CD14-positive monocyte (primary cell): ENCODE results near the gene PAX6. TPM values are rescaled to one million over a fixed set of nuclear protein-coding genes. Genes with fewer than 3 reads are reported as not detected.

ENCODE experiments used
- DNase-seq, 3 donors: peaks; one replicate each; pipeline ENCODE4 v3.0.0-alpha.2; 2011 to 2022
- H2AFZ ChIP-seq: 2 replicates; pipeline ENCODE4 v1.6.0; 2012; ENCODE audit warnings: mild to moderate bottlenecking, low read depth, low read length, inconsistent platforms; ENCODE audit not compliant: insufficient read depth, poor library complexity, severe bottlenecking
- H3K27ac ChIP-seq, 2 donors: 1 replicate in 1 of 2; 2 replicates in 1 of 2; pipeline ENCODE4 v1.5.1; 2012 to 2013; ENCODE audit warnings: low read length in 2 of 2, control low read depth in 1 of 2, inconsistent platforms in 1 of 2, low read depth in 1 of 2, mild to moderate bottlenecking in 1 of 2
- H3K27me3 ChIP-seq, 2 donors: one replicate each; pipeline versions ENCODE4 v1.6.0 to v1.6.1; 2011 to 2013; ENCODE audit warnings: low read length in 2 of 2; ENCODE audit not compliant: control insufficient read depth in 2 of 2, insufficient read depth in 2 of 2
- H3K36me3 ChIP-seq, 2 donors: replicated peaks in 1 of 2; 1 replicate in 1 of 2; 2 replicates in 1 of 2; pipeline versions ENCODE4 v1.5.1 to v1.6.1; 2012 to 2013; ENCODE audit warnings: low read length in 2 of 2, control low read depth in 1 of 2, inconsistent platforms in 1 of 2, mild to moderate bottlenecking in 1 of 2; ENCODE audit not compliant: insufficient read depth in 2 of 2, control insufficient read depth in 1 of 2
- H3K4me1 ChIP-seq, 2 donors: 1 replicate in 1 of 2; 2 replicates in 1 of 2; pipeline versions ENCODE4 v1.5.1 to v1.6.1; 2012 to 2013; ENCODE audit warnings: low read length in 2 of 2, control low read depth in 1 of 2, inconsistent platforms in 1 of 2, mild to moderate bottlenecking in 1 of 2, moderate library complexity in 1 of 2; ENCODE audit not compliant: insufficient read depth in 2 of 2, control insufficient read depth in 1 of 2
- H3K4me2 ChIP-seq: replicated peaks from 2 replicates; pipeline ENCODE3; 2012; ENCODE audit warnings: low read length, moderate library complexity, mild to moderate bottlenecking; ENCODE audit not compliant: poor library complexity, severe bottlenecking; ENCODE audit errors: extremely low read depth
- H3K4me3 ChIP-seq, 3 experiments: fragments of 200-600 bp in 1 of 3; sonication (generic) in 1 of 3; replicated peaks in 1 of 3; 1 replicate in 2 of 3; 2 replicates in 1 of 3; pipeline ENCODE4 v1.5.1; 2011 to 2013; ENCODE audit warnings: low read length in 3 of 3, mild to moderate bottlenecking in 3 of 3, control low read depth in 2 of 3, low read depth in 2 of 3, inconsistent platforms in 1 of 3, moderate library complexity in 1 of 3
- H3K79me2 ChIP-seq: 2 replicates; pipeline ENCODE4 v1.6.0; 2012; ENCODE audit warnings: mild to moderate bottlenecking, control low read depth, inconsistent platforms, low read length, moderate library complexity; ENCODE audit not compliant: insufficient read depth
- H3K9ac ChIP-seq: 2 replicates; pipeline ENCODE4 v1.6.0; 2017; ENCODE audit warnings: low read length, mild to moderate bottlenecking; ENCODE audit not compliant: insufficient read depth, poor library complexity, severe bottlenecking
- H3K9me3 ChIP-seq, 2 donors: replicated peaks in 1 of 2; 1 replicate in 1 of 2; 2 replicates in 1 of 2; pipeline versions ENCODE4 v1.5.1 to v1.6.1; 2012 to 2013; ENCODE audit warnings: low read length in 2 of 2, control low read depth in 1 of 2; ENCODE audit not compliant: control insufficient read depth in 1 of 2, insufficient read depth in 1 of 2
- H4K20me1 ChIP-seq: 2 replicates; pipeline ENCODE4 v1.6.0; 2012; ENCODE audit warnings: mild to moderate bottlenecking, low read length, control low read depth, moderate library complexity; ENCODE audit not compliant: insufficient read depth
- H3K27ac Mint-ChIP-seq, 7 donors: one replicate each; pipeline ENCODE4 v1.8.0; 2020; ENCODE audit warnings: mild to moderate bottlenecking in 7 of 7, mixed read lengths in 7 of 7, moderate library complexity in 6 of 7, inconsistent platforms in 2 of 7
- H3K27me3 Mint-ChIP-seq, 3 donors: one replicate each; pipeline ENCODE4 v1.8.0; 2021 to 2022; ENCODE audit warnings: low read depth in 3 of 3, mild to moderate bottlenecking in 3 of 3, mixed read lengths in 3 of 3, moderate library complexity in 3 of 3, inconsistent platforms in 1 of 3
- H3K36me3 Mint-ChIP-seq, 2 donors: one replicate each; pipeline ENCODE4 v1.8.0; 2020; ENCODE audit warnings: mixed read lengths in 2 of 2, inconsistent platforms in 1 of 2, mild to moderate bottlenecking in 1 of 2
- H3K4me1 Mint-ChIP-seq: one replicate; pipeline ENCODE4 v1.8.0; 2020; ENCODE audit warnings: mild to moderate bottlenecking, mixed read lengths
- H3K4me3 Mint-ChIP-seq, 2 donors: one replicate each; pipeline ENCODE4 v1.8.0; 2020; ENCODE audit warnings: mild to moderate bottlenecking in 2 of 2, mixed read lengths in 2 of 2, moderate library complexity in 1 of 2
- H3K9me3 Mint-ChIP-seq, 7 donors: one replicate each; pipeline ENCODE4 v1.8.0; 2020 to 2022; ENCODE audit warnings: mixed read lengths in 7 of 7, mild to moderate bottlenecking in 6 of 7, moderate library complexity in 6 of 7, inconsistent platforms in 2 of 7
- CTCF ChIP-seq: fragments of 200-600 bp; IDR thresholded peaks from one replicate; pipeline ENCODE4 v1.8.0; 2022; ENCODE audit warnings: antibody characterized with exemption, mild to moderate bottlenecking
- WGBS: methylation state at CpG from one replicate; pipeline ENCODE4 v1.1.5; 2013; ENCODE audit warnings: missing lambda C conversion rate; ENCODE audit not compliant: insufficient coverage; 5-methylcytosine and 5-hydroxymethylcytosine counted together
- intact Hi-C, 2 donors: fragments of 100-400 bp; cut with micrococcal nuclease; formaldehyde crosslinking; loops; one replicate each; pipeline versions ENCODE4 v1.15.0 to v1.15.1; 2023
- polyA plus RNA-seq, 3 donors: library from polyadenylated mRNA; depleted of rRNA in 1 of 3; unstranded in 2 of 3; stranded (reverse) in 1 of 3; fragments of 300-500 nt in 2 of 3; fragments of >200 nt in 1 of 3; fragmentation: Illumina TruSeq in 2 of 3; gene quantifications; 1 replicate in 2 of 3; 2 replicates in 1 of 3; pipeline ENCODE4 v1.2.3, GENCODE V29; 2012 to 2021

PAX6 gene
- polyA plus RNA-seq, 3 donors, result not detected

- Histone ChIP-seq H4K20me1 (no peaks in the 10 kb centered on the region), H3K79me2 (no peaks in the 10 kb centered on the region), H3K4me1 (peaks cover 32 to 47% of the 10 kb centered on the region in 2 donors), H3K27me3 (peaks cover 83 to 100% of the 10 kb centered on the region in 2 donors), H3K9ac (no peak overlapping the region), H3K4me3 (no peak overlapping the region), H3K27ac (no peak overlapping the region), H2AFZ (no peak overlapping the region), H3K4me2 (no peak overlapping the region), H3K9me3 (peaks cover 35 to 89% of the 10 kb centered on the region in 2 donors), H3K36me3 (no peaks in the 10 kb centered on the region)
- H3K9me3 Mint-ChIP-seq, result peaks cover 21 to 70% (median 55%) of the 10 kb centered on the region in 7 donors
- H3K27me3 Mint-ChIP-seq, result peaks cover 93 to 100% (median 98%) of the 10 kb centered on the region in 3 donors
- no peak for DNase-seq
- H3K36me3 Mint-ChIP-seq, result peaks cover 25 to 44% of the 10 kb centered on the region in 2 donors
- no peak overlapping the region for H3K27ac Mint-ChIP-seq
- WGBS, result 5% methylated on average over 32 of the region's 36 CpGs
- H3K4me1 Mint-ChIP-seq, result peaks cover 48% of the 10 kb centered on the region
- intact Hi-C loops, result no loop called here
- no peak for TF ChIP-seq CTCF
- H3K4me3 Mint-ChIP-seq, result peak overlapping the region in 1 of 2 donors; percentile 91
Measured at GRCh38 chr11:31806186-31806927, 4.8 kb downstream of the PAX6 start.

DNA sequence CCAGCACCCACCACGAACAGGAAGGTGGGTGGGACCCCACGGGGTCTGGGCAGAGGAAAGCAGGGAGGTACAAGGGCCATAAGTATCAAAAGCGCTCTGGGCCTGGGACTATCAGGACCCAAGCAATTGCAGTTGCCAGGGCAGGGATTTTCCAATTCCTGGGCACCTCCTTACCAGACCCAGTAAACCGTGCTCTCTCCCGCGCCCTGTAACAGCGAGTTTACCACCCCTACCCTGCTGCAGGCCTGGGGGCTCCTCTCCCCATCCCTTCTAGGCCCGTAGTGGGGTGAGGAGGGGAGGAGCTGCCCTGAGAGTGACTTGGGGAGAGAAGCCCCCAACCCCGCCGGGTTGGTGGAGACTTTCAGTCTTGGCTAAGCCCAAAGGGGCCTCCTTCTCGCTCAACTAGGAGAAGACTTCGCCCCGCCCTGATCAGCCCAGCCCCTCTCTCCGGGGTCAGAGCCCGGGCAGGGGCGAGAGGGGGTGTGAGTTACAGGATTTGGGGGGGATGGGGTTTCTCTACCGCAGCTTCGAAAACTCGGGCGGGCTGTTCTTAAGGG is 5.4 kb downstream of the PAX6 start:
- Histone ChIP-seq H3K4me3 (no peak overlapping the region), H3K79me2 (no peaks in the 10 kb centered on the region), H3K27ac (no peak overlapping the region), H3K4me2 (no peak overlapping the region), H3K27me3 (peaks cover 88 to 100% of the 10 kb centered on the region in 2 donors), H3K9ac (no peak overlapping the region), H3K36me3 (no peaks in the 10 kb centered on the region), H3K9me3 (peaks cover 34 to 93% of the 10 kb centered on the region in 2 donors), H4K20me1 (no peaks in the 10 kb centered on the region), H3K4me1 (peaks cover 26 to 40% of the 10 kb centered on the region in 2 donors), H2AFZ (no peak overlapping the region)
- Mint-ChIP-seq H3K4me1 (peaks cover 41% of the 10 kb centered on the region), H3K9me3 (peaks cover 17 to 70% (median 51%) of the 10 kb centered on the region in 7 donors), H3K4me3 (peak overlapping the region in 1 of 2 donors; percentile 57), H3K27me3 (peaks cover 93 to 100% (median 98%) of the 10 kb centered on the region in 3 donors), H3K27ac (no peak overlapping the region), H3K36me3 (peaks cover 21 to 43% of the 10 kb centered on the region in 2 donors)
- whole genome bisulfite sequencing, result 3% methylated on average over 7 of the region's 20 CpGs
- DNase-seq, result no peak
- intact Hi-C loops, result no loop called here
- TF ChIP-seq CTCF, result no peak
